Pons (tissue), 1 donor: ENCODE results near the gene KIRREL3.

ENCODE experiments used
- DNase-seq: peaks from one replicate; pipeline ENCODE4 v3.0.0-alpha.2; 2016; ENCODE audit warnings: low spot score

KIRREL3 gene

DNA sequence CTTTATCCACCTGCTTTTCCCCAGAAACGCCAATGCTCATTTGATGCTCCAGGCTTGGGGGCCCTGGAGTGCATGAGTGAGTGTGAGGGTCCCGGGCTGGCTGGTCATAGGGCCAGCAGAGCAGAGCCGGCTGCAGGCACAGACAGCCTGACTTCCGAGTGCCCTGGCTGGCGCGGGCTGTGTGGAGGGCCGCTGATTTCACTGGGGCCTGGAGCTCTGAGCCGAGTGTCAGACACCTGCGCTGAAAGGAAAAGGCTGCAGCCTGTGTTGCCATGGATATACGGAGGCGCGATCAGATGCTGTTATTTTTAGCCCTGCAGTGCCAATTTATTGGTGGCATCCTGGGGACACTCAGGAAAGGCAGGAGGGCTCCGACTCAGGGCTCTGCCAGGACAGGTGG, 557.5 kb downstream of the KIRREL3 start:
- DNase-seq, result no peak

DNA sequence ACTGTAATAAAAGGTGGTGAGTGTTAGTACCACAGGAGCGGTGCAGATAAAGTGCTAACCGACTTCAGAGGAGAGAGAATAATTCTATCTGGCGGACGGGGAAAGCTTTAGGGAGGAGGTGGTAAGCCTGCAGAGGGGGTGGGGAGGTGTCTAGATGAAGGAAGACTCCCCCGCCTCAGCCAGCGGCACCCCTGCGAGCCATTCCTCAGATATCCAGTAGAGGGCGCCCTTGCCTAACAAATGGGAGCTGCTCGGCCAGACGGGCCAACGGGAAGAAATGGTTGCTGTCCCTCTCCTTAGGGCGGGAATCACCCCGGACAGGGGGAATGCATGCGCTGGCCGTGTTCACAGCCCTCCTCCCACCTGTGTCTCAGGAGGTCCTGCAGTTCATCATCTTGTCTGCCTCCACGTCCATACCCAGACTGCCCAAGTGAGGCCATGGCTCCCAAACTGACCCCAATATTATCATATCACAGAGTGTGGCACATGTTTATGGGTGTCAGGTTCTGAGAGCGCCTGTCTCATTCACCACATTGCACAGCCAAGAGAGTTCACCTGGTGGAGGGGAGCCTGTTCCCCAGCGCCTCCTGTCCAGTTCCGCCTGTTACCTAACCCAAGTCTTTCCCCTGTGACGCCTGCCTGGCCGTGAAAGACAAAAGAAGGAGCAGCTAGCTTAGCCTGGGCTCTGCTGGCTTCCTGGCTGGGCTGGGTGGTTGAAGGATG, 559.6 kb downstream of the KIRREL3 start:
- peak; percentile 73 for DNase-seq

GRCh38 chr11:126440276-126440675, 560.3 kb downstream of the KIRREL3 start:
- no peak for DNase-seq

DNA sequence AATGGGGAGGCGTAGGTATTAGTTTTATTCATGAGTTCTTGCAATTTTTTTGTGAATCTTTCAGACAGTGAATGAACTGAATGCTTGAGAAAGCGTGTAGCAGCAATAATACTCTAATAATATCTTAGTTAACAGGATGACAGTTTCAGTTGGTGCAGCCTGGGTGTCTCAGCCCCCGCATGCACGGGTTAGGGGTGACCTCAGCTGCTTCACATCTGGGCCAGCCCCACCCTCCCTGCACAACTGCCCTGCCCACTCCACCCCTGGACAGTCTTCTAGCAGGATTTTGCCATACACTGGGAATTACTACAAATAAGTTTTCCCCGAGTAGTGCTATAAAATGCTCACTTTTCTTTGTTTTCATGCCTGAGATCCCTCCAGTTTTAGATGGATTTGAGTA, 561.9 kb downstream of the KIRREL3 start:
- DNase-seq, result no peak

DNA sequence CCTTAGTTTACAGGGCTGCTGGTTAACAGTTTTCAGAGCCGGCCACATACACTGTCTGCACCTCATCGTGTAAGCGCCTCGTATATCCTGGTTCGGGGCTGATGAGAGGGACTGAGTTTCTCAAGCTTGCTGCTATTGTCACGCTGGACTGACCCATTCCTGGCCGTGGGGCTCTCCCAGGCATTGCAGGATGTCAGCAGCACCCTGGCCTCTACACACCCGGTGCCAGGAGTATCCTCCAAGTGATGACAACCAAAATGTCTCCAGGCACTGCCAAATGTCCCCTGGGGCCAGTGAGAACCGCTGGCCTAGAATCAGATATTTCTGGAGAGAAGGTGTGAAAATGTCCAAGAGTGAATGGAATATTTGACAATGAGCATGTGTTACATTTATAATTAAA, 562.3 kb downstream of the KIRREL3 start:
- DNase-seq, result no peak

DNA sequence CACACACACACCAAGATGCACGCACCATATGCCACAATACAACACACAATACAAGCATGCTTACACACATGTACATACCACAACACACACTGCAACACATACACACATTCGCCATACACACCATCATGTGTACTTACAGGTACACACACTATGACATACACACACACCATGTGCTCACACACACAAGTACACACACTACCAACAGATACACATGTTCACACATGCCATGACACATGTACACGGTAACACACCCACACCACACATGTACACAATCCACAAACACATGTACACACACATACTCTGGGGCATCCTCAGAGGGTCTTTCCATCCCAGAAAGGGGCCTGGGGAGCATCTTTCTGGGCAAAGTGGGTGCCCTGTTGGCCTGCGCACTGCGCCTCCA, 562.8 kb downstream of the KIRREL3 start:
- no peak for DNase-seq

DNA sequence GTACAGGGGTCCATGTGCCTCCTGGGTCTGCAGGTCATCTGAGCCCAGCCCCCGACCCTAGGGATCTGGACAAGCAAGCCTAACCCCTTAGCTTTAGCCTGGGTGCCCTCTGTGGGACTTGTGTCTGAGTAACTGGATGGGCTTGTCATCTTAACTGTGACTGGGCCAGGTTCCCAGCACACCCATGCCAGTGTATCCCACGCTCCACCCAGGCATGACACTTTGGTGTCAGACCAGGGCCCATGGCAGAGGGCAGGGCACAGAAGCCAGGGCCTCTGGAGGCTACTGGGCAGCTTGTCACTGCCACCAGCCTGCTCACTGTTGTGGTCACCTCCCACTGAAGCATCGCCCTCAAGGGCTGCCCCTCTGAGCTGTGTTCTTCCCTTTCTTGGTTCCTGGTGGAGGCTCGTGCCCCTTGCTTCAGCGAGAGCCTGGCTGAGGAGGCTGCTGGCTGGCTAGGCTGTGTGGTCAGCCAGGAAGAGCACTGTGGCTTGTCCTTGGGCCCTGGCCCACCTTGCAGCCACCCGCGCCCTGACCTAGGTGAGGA, 564.3 kb downstream of the KIRREL3 start:
- DNase-seq, result no peak

DNA sequence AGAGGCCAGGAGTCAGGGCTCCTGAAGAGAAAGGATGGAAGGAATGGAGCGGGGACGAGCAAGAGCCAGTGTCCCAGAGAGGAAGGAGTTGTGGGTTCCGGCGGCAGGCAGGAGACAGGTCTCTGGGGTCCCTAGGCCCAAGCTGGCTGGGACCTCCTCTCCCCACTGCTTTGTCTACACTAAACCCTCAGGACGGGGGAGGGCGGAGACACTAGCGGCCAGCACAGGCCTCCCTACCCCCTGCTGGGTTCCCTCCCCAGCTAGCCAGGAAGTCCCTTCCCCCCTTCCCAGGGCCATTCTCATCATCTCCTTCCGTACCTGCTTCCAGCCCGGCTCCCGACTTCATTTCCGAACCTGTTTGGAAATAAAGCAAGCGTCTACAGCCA, 565.6 kb downstream of the KIRREL3 start:
- no peak for DNase-seq

DNA sequence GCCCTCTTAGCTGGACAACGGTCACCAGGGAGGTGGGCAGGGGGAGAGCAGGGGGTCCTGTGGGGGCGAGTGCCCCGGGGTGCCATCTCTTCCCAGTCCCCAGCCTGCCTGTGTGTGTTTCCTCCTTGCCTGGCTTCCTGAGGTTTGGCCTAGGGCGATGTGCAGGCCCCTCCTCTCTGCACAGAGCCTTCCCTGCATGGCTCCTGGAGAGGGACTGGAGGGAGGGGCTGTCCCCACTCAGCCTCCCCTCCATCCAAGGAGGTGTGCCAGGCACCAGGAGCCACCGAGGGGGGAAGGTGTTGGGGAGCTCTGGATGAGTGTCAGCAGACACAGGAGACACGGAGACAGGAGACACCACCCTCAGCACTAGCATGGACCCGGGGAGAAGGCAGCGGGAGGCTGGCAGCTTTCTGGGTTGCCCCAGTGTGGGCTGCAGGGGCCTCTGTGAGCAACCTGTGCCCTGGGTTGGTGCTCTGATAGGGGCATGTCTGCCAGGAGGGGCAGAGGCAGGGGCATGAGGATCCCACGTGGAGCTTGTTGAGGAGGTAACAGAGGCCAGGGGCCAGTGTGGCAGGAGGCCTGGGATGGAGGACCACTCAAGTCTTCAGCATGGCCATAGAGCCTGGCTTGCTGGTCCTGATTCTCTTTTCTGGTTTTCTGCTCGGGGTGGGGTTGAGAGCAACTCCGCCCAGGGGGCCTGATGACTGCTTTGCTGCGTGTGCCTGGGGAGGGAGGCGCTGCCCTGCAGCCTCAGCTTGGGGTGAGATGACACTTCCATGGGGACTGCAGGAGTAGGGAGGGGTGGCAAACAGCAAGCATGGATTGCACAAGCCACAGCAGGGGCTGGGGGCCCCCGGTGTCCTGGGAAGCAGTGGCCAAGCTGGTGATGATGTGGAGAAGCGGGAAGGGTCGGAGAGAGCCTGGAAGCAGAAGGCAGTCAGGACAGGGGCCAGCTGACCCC, 566.3 kb downstream of the KIRREL3 start:
- no peak for DNase-seq

GRCh38 chr11:126433244-126433846, 567.2 kb downstream of the KIRREL3 start:
- DNase-seq, result no peak

DNA sequence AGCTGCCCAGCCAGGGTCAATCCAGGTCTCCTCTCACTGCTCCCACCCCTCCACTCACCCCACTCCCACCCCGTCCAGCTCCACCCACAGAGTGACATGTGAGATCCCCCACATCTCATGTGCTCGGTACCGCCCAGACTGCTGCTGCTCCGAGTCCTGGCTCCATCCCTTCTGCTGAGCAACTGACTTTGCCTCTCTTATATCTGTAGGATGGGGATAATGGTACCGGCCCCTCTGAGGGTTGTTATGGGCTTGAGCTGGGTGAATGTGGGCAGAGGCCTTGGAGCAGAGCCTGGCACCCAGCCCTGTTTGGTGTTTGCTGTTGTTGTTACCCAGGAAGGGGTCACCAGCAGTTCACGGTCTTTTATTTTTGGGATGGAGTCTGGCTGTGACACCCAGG, 568.0 kb downstream of the KIRREL3 start:
- DNase-seq, result no peak

DNA sequence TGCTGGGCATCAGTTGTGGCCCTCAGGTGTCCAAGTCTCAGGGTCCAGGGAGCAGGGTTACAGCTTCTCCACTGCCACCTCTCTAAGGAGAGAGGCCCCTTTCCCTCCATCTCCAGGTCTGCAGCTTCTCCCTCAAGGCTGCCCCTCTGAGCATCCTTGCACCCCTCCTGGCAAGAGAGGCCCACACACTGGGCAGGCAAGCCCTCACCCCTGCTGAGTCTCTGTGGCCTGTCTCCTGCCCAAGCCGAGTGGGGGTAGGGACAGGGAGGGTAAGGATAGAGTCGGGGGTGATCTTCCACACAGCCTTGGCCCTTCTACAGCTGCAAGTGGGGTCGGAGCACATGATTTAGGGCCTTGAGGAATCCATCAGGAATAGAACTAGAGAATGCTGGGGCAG, 568.5 kb downstream of the KIRREL3 start:
- DNase-seq, result no peak

DNA sequence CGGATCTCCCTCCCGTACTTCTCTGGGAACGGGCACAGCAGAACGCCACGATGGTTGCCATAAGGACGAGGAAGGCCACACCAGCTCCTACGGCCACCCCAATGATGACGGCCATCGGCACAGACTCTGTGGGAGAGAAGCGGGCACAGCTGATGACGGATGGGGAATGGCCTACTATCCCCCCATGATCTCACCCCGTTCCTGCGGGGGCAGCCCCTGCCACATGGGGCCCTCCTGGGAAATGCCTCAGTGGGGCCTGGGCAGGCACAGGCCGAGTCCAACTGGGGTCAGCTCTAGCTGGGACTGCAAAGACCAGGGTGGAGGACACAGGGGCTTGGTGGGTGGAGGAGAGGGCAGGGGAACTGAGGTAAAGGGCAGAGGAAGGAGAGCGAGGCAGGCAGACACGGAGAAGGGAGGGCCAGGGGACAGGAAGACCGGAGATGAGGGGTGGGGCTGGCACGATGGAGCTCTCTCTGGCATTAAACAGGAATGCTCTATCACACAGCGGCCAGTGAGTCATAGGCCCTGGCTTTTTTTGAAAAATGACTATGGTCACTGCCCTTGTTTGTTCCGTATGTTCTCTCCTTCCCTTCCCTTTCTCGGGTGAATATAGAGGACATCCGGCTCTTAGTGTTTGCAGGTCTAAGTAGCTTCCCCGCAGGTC, 569.0 kb downstream of the KIRREL3 start:
- no peak for DNase-seq

DNA sequence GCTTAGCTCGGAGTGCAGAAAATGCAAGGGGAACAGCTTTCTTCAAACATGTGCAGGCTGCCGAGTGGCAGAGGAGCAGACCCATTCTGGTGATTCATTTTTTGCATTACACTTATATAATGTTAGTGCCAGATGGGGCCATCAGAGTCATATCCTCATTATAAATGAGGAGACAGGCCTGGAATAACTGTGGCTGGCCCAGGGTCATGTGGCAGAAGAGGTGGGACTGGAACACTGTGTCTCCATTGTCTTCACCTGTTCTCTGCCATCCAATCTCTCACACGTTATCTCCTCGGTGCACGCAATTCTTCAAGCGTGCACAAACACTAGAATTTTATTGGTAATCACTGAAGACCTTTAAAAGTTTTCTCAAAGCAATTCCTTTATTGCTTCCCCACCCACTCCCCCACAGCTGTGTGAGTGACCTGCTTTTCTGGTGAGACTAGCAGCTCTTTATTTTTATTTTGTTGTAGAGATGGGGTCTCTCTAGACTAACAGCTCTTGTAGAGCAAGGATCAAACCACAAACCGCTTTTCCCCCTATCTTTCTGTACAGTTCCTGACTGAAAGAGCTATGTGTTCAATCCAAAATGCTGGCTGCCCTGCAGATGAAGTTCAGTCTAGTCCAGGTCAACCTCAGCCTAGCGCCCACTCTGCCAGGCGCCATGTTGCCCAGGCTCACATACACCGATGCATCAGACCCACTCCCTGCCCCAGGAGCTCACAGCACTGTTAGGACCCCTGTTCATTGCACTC, 569.8 kb downstream of the KIRREL3 start:
- no peak for DNase-seq

DNA sequence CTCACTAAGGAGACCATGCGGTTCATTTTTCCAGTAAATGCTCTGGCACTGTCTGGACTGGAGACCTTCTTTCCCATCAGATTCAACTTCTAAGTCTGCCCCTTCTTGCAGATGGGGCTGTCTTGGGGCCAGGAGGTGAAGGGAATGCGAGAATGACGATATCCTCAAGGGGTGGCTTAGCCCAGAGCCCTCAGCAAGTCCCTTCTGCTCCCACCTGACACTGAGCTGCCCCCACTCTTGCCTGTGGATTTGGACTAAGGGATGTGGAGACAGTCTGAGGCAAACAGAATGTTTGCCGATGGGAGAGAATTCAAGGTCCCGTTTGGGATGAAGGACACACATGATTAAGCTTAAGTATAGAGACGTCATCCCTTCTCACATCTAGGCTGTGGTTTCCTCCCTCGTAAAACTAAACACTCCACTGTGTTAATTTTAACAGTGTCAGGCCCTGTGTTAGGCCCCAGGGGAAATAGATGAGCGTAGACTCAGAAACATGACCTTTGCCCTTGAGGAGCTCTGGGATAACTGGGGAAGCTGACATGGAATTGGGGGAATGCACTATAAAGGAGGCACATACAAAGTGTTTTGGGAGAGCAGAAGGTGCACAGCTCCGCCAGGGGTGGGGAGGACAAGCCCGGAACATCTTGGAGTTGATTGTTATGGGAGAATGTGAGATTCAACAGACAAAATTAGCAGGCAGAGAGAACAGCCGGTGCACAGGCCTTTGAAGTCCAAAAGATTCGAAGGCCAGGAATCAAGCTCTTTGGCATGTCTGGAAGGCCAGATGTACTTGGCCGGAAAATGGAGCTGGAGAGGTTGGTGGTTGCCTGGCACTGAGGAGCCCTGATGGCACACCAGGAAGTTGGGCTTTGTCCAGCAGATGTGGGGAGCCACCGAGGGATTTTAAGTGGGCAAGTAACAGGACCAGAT, 573.5 kb downstream of the KIRREL3 start:
- peak; percentile 34 for DNase-seq

- DNase-seq, result no peak
These were observed 574.5 kb downstream of the KIRREL3 start for GRCh38 chr11:126426106-126426505.

DNA sequence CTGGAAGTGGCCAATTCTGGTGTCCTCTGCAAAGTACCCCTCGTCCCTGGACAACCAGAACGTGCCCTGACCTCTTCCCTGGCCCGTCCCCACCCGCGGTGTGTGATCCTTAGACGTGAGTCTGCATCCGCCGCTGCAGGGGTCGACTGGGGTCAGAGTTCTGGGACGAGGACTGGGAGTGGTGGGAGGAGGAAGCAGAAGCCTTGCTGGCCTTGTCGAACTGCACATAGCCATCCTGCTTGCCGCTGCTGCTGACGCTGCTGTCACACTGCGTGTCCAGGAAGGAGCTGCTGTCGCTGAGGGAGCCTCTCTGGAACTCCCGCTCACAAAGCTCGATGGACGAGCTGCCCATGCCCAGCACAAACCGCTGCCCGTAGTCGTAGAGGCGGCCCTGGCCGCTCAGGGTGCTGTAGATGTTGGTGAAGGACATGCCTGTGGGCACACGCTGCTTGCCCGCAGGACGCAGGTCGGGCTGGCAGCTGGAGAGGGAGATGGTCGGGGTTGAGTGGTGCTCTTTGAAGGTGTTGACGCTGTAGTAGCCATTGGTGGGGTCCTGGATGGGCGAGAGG, 576.0 kb downstream of the KIRREL3 start:
- DNase-seq, result no peak

DNA sequence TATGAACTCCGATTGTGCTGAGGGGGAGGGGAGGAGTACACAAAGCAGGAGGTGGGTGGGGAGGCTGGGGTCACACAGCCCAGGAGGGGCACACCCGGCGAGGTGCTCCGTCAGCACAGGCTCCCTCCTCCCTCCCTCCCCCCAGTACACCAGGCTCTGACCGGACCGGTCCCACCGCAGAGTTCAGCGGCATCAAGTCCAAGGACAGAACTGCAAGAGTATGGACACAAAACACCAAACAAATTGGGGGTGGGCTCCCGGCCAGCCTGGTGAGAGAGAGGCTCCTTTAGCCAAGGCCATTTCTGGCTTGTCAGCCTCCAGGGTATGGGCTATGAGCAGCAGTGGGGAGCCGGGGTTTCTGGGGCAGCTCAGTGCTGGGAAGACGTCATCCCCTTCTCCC, 576.8 kb downstream of the KIRREL3 start:
- no peak for DNase-seq

DNA sequence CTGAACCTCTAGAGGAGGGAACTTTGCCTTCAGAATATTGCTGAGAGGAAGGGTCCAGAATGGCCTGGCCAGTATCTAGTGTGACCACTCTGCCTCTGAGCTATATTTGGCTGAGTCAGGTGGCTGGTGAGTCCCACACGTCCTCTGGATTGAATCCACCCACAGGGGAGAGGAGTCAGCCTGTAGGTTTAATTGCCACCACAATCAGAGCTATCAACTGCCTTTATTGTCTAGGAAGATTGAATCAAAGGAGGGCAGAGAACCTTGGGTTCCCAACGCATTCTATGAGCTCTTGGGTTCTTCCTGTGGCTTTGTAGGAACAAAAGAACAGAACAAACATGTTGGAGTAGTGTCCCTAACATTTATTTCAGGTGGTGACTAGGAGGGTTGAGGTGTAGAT, 577.4 kb downstream of the KIRREL3 start:
- no peak for DNase-seq

GRCh38 chr11:126422446-126422845, 578.1 kb downstream of the KIRREL3 start:
- DNase-seq, result no peak
